HG03103 (cell line): ENCODE data around the gene ACYP1.
A peak's percentile ranks its signal among the peaks of the same experiment; 100 is the strongest.

ENCODE experiments used
- ATAC-seq: cut with Tn5 transposase; IDR thresholded peaks from one replicate; pipeline ENCODE4 v1.9.1; 2021; ENCODE audit warnings: low read depth; ENCODE audit not compliant: unreplicated experiment

The ACYP1 gene

DNA sequence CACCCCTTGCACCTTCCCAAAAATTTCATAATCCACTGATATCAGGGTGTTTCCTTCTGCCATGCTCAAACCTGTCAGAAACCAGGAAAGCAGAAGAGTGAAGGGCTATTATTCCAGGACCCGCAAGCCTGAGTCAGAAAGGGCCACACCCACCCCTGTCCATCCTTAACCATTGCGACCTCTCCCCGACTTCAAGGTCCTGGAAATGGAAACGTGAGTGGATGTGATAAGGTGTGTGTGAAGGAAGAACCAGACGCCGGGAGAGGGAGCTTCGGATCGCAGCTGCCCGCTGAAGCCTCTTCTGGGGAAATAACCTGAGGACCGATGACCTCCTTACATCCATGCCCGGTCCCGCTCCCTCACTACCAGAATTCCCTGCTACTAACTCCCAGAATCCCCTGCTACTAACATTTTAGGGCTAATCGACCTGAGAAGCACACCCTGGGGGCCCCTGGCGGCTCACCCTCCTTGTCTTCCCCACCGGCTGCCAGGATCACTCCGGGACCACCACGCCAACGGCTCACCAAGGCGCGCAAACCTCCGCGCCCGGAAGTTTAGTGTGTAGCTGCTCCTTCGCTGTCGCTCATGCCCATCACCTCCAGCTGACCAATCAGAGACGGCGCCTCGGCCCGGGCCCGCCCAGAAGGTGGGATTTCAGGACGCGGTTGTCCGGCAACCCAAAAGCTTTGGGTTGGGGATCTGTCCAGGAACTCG, at the start of gene ACYP1:
ACYP1 (minus strand) TSS at position 534 of the 714 bp plus-strand sequence; CDS start at position 63, 471 bp downstream.
- peak; percentile 92 for ATAC-seq

DNA sequence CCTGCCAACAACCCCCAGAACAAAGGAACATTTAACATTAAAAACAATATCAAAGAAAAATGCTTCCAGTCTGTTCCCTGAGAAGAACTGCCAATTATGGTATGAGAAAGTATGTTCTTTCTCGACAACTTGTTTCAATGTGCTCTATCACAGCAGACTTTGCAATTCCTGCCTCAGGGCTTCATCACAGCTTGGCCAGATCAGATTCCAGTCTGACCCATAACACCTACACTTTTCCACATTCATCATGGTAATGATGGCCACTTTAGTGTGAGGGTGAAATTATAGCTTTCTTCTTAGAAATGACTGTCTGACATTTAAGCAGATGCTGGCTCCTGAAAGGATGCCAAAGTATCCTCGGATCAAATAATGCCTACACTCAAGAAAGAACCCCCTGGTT, 46.1 kb upstream of the ACYP1 start:
- no peak for ATAC-seq

DNA sequence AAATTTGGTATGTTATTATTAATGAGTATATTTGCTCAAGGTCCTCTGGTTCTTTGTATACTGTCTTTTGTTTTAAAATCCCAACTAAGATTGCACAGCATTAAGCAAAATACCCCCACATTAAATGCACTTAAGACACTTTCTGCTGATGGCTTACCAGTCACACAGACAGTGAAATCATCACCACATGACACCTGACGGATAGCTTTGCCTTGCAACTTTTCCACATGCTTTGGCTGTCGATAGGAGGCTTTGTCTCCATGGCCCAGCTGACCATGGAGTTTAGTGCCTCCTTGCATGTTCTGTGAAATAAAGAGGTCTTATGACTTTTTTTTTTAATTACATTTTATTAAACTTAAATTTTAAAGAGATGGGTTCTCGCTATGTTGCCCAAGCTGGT, 43.4 kb upstream of the ACYP1 start:
- no peak for ATAC-seq

DNA sequence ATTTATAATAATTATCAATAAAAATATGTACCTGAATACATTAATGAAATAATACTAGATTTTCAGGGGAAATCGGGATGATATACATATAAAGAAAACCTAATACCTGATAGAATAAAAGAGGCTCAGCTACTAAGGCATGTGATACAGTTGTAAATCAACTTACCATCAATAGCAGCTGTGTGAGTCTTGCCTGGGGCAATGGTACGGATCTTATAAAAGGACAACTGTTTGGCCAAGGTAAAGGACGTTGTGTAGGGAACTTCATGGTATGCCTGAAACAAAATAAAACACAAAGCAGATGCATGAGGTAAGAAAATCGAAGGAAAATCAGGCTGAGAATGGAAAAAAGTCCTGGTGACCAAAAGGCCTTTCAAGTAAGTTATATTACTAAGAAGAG, 37.7 kb upstream of the ACYP1 start:
- no peak for ATAC-seq

DNA sequence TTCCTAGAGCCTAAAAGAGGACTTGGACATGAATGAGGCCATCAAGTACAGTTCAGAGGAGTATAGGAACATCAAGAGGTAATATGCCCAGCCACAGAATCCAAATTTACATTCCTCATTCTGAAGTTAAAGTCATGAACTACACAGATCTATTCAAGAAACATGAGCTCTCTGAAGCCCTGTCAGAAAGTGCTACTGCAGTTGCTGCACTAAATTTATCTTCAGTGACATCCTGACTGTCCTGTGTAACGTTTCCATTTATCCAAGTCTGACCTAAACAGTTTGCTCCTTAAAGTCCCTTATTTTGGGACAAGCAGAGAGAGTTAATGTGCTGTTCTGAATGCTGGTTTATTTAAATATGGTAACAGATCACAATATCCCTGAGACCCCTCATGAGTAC, 34.9 kb upstream of the ACYP1 start:
- ATAC-seq = no peak

DNA sequence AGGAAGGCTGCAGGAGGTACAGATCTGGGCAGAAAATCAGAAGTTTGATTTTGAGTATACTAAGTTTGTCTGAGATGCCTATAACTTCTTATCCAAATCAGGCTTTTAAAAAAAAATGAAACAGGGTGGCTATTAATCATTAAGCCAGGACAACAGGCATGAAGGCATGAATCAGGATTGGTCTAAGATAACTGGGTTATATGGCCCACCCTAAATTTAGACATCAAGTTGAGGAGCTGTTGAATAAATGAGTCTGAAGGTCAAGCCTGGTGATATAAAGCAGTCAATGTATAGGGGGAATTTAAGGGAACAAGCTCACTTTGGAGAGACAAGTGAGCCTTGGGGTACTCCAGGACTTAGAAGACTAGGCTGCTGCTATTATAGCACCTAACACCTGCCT, 34.4 kb upstream of the ACYP1 start:
- no peak for ATAC-seq

DNA sequence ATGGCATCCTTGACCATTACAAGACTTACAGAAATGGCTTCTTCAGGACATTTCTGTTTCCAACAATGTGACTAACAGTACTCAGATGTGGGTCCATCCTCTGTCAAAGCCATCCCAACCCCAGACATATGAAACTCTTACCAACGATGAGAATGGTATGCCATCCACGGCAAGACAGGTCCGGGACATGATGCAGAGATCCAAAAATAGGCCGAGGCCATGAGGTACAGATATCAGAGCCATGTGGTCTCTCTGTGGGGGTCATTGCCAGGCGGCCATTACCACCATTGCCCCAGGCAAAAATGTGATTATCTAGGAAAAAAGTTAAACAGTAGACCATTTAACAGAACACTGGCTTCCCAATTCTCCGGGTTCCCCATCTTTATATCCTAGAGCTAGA, 33.1 kb upstream of the ACYP1 start:
- ATAC-seq = no peak

DNA sequence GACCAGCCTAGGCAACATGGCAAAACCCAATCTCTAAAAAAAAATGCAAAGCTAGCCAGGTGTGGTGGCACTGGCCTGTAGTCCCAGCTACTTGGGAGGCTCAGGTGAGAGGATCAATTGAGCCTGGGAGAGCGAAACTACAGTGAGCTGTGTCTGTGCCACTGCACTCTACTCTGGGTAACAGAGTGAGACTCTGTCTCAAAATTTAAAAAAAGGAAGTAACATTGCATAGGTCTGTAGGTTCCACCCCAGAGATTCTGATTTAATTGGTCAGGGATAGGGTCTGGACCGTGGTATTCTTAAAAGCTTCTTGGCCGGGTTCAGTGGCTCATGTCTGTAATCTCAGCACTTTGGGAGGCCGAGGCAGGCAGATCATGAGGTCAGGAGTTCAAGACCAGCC, 31.9 kb upstream of the ACYP1 start:
- ATAC-seq = no peak

DNA sequence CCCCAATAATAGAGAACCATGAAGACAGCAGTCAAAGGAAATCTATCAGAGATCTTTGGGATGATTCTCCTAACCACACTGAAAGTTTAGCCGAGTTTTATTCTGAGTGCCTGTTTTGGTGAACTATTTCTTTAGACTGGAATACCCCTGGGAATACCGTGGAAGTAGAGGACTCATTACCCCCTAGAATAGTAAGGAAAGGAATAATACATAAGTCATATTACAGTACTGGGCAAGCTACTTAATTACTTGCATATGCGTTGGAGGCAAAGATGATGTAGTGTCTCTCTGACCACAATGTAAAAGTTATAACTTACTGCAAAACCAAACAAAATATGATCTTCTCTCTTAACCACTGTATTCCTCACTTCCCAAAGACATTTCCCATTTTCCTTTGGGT, 31.1 kb upstream of the ACYP1 start:
- ATAC-seq = no peak

DNA sequence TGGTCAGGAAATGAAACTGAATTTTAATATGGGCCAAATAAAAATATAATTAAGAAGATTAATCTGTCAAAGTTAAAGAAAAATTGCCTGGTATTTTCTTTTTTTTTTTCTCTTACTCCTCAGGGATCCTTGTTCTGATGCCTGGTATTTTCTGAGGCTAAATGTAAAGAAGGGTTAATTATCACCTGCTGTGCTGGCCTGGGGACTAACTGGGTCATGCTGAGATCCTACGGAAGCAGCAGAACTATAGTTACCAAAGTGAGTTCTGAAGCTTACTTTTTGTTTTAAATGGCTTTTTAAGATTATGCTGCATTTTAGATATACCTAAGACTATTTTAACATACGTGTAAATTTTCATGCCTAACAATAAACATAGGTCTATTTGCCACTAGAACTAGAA, 28.9 kb upstream of the ACYP1 start:
- ATAC-seq = no peak

DNA sequence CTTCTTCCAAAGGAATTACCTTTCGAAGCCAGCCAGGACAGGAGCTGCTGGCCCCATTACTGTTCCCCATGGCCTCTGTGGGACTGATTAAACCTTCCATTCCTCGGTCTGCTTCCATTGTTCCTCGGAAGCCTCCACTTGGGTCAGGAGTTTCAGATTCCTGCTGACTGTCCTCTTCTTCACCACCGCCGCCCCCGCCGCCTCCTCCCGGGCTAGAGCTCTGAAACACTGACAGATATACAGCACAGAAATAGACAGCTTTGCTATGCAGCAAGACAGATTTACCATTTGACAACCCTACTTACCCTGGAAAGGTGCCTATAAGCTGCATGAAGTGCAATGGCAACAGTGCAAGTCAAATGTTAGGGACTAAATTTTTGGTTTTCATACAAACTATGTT, 27.4 kb upstream of the ACYP1 start:
- no peak for ATAC-seq

DNA sequence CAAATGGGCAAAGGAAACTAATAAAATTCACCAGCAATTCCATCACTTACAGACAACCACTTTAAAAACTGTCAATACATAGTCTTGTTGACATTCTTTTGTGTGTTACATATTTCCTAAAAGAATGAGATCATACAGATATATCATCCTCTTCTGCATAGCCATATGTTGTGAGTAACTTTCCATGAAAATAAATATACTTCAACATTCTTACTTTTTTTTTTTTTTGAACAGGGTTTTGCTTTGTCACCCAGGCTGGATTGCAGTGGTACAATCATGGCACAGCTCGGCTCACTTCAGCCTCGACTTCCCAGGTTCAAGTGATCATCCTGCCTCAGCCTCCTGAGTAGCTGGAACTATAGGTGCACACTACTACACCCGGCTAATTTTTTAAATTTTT, 26.5 kb upstream of the ACYP1 start:
- no peak for ATAC-seq

DNA sequence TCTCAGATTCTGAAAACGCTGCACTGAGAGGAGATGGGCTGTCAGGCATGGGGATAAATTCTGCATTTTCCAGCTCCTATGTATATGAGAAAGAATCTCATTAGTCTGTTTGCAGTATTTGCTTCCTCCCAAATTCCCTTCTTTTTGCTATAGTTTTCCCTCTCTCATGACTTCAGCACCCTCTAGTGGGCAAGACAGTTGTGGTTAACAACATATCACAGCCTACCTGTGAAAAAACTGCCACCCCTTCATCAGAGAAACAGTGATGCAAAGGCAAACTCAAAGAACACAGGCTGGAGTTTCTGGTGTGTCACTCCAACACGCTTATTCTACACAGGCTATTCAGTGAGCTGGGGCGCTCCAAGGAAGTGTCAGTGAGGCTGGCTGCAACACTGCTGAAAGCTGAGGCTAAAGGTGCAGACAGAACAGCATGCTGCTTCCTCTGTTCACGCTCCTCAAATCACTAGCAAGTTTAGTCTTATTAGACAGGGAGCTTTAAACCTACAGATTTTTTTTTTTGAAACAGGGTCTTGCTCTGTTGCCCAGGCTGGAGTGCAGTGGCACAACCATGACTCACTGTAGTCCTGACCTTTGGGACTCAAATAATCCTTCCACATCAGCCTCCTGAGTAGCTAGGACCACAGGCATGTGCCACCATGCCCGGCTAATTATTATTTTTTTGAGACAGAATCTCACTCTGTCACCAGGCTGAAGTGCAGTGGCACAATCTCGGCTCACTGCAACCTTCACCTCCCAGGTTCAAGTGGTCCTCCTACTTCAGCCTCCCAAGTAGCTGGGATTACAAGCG, 24.9 kb upstream of the ACYP1 start:
- no peak for ATAC-seq

DNA sequence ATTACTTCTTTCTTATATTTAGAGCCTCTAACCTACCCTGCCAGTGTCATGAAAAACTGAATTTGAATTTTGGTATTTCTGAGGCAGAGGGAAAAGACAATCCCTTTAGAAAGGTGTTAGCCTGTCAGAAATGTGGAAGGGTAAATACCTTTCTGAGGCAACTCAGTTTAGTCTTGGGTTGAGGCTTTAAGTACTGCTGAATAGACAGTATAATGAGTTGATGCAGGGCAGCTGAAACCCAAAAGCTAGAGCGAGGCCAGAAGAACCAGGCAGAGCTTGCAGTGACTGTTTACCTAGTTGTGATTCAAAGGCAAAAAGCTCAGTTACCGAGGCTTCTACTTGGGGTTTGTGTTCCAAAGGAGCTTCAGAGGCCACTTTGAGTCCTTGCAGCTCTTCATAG, 24.3 kb upstream of the ACYP1 start:
- no peak for ATAC-seq

DNA sequence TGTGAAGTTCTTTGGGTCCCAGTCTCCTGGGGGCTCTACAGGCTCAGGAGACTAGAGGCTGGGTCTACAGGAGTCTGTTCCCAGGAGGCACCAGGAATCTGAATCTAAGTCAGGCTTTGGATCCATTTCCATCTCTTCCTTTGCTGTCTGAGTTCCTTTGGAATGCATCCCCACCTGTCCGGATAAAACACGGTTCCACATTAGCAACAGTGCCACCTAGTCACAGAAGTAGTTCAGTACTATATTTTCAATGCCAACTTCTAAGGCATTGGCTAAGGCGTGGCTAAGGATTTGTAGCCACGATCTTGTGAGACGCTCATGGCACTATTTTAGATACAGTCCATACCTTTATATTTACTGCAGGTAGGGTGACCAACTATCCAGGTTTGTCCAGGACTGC, 20.7 kb upstream of the ACYP1 start:
- ATAC-seq = no peak

DNA sequence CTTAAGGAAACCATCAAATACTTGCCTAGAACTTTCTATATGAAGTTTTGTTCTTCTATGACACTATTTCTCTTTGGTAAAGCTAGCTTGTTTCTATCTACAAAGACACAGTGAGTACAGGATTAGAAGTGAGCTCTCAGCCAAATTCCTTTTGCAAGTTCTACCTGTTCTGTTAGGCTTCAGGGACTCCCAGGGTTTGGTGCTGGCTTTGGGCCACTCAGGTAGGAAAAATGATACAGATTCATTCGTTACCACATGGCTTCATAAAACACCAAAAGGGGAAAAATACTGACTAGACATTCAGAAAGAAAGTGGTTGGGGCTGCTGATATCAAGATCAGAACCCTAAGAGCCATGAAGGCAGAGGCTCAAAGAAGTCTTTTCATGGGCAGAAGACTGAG, 19.4 kb upstream of the ACYP1 start:
- no peak for ATAC-seq

DNA sequence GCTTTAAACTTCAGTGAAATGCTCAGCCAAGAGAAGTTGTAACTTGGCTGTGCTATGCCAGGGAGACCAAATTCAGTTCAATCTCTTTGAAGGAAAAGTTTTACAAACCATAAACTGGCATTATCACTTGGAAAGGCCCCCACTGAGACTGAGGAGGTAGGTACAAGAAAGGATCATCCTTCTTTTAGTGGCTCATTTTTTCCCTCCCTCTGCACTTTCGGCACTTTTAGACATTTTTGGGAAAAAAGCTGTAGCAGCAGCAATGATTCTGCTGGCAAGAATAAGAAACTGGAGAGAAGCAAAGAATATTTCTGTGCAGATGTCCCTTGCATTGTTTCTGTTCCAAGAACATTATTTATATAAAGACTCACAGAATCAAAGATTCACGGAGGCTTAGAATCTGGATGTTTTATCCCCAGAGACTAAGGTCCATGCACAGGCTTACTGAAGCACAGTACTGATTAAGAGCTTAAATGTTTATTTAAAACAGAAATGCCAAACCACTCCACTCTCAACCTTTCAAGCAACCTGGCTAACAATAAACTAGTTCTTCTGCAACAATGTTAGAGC, 17.9 kb upstream of the ACYP1 start:
- ATAC-seq = no peak

DNA sequence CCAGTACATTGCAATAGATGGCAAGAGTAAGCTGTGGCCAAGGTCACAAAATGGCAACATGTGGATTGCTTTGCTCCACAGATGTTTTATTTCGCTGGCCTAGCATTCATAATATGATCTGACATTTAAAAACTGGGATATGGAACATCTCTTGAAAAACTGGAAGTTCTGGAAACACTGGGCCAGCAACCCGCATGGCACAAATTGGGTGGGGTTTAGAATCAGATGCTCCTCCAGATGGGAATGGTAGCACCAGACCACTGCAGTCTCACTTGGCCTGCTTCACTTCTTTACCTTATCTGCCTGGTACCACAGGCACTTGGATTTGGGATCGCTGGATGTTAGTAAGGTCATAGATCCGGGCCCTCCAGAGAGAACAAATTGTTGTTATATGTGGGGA, 15.7 kb upstream of the ACYP1 start:
- no peak for ATAC-seq

DNA sequence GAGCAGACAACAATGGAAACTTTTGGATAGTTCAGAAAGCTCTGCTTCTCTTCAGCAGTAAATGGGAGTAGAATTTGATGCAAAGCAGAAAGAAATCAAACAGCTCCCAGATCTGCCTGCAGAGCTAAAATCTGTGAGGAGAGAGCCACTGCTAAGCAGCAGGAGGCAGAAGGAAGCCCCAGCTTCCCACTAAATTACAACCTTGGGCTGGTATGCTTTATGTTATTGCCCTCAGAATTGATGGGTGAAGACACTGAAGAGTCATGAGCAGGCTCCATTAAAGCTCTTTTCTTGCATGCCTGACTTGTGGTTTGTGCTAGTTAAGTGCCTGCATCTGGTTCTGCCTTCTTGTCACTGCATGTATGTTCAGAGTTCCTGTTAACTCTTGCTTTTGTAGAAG, 14.0 kb upstream of the ACYP1 start:
- ATAC-seq = no peak

DNA sequence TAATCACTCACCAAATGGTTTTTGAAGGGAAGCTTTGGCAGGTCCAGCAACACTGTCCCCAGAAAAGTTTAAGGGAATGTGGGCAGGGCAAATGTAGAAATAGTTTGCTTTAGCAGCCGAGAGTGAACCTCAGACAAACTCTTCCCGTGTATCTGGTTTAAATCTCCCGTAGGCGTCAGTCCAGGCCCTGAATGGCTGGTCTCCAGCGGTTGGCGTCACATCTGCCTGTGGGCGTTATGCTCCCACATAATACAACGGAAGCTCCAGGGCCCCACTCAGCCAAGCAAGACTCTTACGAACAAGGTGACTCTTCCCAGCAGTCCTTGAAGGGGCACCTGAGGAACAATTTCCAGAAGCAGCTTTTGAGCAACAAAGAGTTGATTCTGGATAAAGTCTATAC, 6.6 kb upstream of the ACYP1 start:
- no peak for ATAC-seq

DNA sequence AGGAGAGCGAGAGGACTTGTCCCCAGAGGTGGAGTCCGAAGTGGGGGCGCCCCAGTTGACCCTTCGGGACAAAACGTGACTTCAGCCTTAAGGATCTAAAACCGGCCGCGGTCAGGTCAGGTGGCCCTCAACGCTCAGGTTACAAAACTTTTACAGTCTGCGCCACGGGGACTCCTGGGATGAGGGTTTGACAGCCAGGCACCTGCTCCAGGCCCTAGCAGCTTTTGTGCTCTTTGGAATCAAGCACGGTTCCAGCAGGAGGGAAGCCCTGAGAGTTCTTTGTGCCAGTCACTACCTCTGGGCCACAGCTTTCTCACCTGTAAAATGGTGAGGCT, 6.0 kb upstream of the ACYP1 start:
- ATAC-seq = no peak
